ENCODE results near the gene TBC1D14.

DNA sequence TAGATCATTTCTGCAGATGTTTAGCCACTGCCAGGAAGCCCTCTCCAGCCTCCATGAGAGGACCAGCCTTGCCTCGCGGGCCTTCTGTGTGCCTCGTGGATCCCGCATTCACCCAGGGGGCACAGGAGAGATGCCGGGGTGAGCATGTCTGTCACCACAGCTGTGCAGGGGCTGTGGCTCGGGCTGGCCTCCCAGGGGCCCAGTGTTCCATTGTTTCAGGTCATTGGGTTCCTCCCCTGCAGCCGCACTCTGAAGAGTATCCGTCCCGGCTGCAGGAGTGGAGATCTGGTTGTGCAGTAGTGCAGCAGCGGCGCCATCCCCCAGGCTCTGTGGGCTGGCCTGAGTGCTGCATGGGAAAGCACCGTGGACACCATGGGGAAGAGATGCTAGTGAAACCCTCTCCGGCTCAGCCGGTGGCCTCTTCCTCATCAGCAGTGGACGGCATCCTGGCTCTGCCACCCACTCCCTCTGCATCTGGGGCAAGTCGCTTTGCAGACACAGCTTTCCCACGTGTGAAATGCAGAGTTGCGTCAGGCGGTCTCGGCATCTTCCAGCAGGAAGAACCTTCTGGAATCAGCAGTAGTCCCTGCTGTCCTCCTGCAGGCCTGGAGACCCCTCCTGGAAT, 29.1 kb downstream of the TBC1D14 start:
- TF ChIP-seq CTCF (IDR thresholded peaks at IDR 0.05): no peak
- TF ChIP-seq POLR2A (IDR thresholded peaks at IDR 0.05): no peak

Data from right lobe of liver (tissue), 4 donors.